GM18909 (cell line): Measurements from ENCODE around the gene OMG.
A peak's percentile ranks its signal among the peaks of the same experiment; 100 is the strongest.
"Not testable (repeated sequence)": the region's sequence is repeated elsewhere in the genome, so short reads cannot be mapped to it uniquely, and the experiment has no call there.

Experiments
- ATAC-seq: cut with Tn5 transposase; IDR thresholded peaks from one replicate; pipeline ENCODE4 v1.9.1; 2021; ENCODE audit warnings: mild to moderate bottlenecking; ENCODE audit not compliant: unreplicated experiment, poor library complexity

Gene OMG

GRCh38 chr17:31297090-31297489 is at the start of gene OMG:
Gene OMG, minus strand, starts transcription at chr17:31297239. Its CDS starts 908 bp downstream, at chr17:31296331.
- ATAC-seq = no peak

GRCh38 chr17:31345191-31345747 is 48.2 kb upstream of the OMG start:
- ATAC-seq = not testable (repeated sequence)

- no peak for ATAC-seq
Observed at GRCh38 chr17:31339906-31340661, 43.0 kb upstream of the OMG start.

- no peak for ATAC-seq
Observed at GRCh38 chr17:31329221-31329620, 32.2 kb upstream of the OMG start.

GRCh38 chr17:31328160-31328535 is 31.1 kb upstream of the OMG start:
- ATAC-seq = no peak

GRCh38 chr17:31327534-31328159 is 30.6 kb upstream of the OMG start:
- ATAC-seq = no peak

- ATAC-seq = no peak
Observed at GRCh38 chr17:31323551-31323950, 26.5 kb upstream of the OMG start.

- no peak for ATAC-seq
Observed at GRCh38 chr17:31321966-31322365, 24.9 kb upstream of the OMG start.

GRCh38 chr17:31321481-31321880 is 24.4 kb upstream of the OMG start, which contains the start of gene EVI2A:
Gene EVI2A, minus strand, starts transcription at chr17:31321622. Its CDS starts 2,609 bp downstream, at chr17:31319013.
- no peak for ATAC-seq

- no peak for ATAC-seq
Observed at GRCh38 chr17:31320791-31321190, 23.8 kb upstream of the OMG start.

GRCh38 chr17:31320241-31320640 is 23.2 kb upstream of the OMG start:
- no peak for ATAC-seq

GRCh38 chr17:31318851-31319661 is 22.0 kb upstream of the OMG start:
- peak; percentile 39 for ATAC-seq

- ATAC-seq = no peak
Observed at GRCh38 chr17:31318298-31318801, 21.3 kb upstream of the OMG start.

GRCh38 chr17:31314782-31315100 is 17.7 kb upstream of the OMG start:
- ATAC-seq = no peak

GRCh38 chr17:31313982-31314781 is 17.1 kb upstream of the OMG start, which contains the start of gene EVI2B:
Gene EVI2B, minus strand, starts transcription at chr17:31314054. Its CDS starts 8,445 bp downstream, at chr17:31305609.
- peak; percentile 39 for ATAC-seq

- ATAC-seq = not testable (repeated sequence)
Observed at GRCh38 chr17:31312223-31312622, 15.2 kb upstream of the OMG start.

- ATAC-seq = no peak
Observed at GRCh38 chr17:31311526-31311925, 14.5 kb upstream of the OMG start.

- ATAC-seq = no peak
Observed at GRCh38 chr17:31310886-31311285, 13.8 kb upstream of the OMG start.

GRCh38 chr17:31310260-31310659 is 13.2 kb upstream of the OMG start:
- no peak for ATAC-seq

- ATAC-seq = peak; percentile 42
Observed at GRCh38 chr17:31309556-31309955, 12.5 kb upstream of the OMG start.
